Measurements from ENCODE around the gene ABLIM1. TPM values are rescaled to one million over a fixed set of nuclear protein-coding genes. Genes with fewer than 3 reads are reported as not detected.

ABLIM1 gene
- total and polyA plus RNA-seq, 2 of the 13 experiments (the other 11 are each of a cell fraction or from before 2014, with no cell fraction given) = 59.4 to 92.7 TPM

DNA sequence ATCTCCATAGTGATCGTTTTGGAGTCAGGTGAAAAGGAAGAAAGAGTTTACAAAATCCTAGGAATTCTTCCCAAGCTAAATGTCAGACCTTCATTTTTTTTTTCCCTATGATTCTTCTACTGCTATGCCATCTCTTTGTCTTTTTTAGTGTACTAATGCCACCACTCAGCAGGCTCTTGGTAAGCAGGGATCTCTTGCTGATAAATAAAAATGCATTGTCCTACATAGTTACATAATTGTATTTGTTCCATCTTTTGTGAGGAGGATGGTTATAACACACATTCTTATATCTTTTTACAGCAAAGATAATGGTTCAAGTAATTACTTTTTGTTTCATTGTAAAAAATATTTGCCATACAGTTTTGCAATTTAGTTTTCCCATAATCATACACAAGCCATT lies 217.0 kb downstream of the ABLIM1 start:
- H3K4me1 ChIP-seq (ENCODE audit: insufficient read depth, low read length) = no peaks in the 10 kb centered on the region
- ChIA-PET CTCF (ENCODE audit: low intra/inter-chr PET ratio, low total read pairs) (no interaction called here), POLR2A (no interaction called here)
- no peak overlapping the region for H3K4me3 ChIP-seq (replicated peaks in 1 of 3; ENCODE audit: insufficient read depth in 1 of 3, low read depth in 2 of 3, low read length in 3 of 3)
- no peaks in the 10 kb centered on the region for H3K9me3 ChIP-seq (ENCODE audit: low read length)
- in situ Hi-C loops (cut with HindIII; ENCODE audit: extremely low pct_ligation_motif_present, low pct_unique_long_range_greater_than_20kb) = no loop called here
- no peaks in the 10 kb centered on the region for H3K79me2 ChIP-seq (ENCODE audit: insufficient read depth, low read length)
- TF ChIP-seq TRIM24 (CRISPR knock-in tag; IDR thresholded peaks at IDR 0.05) (no peak), ZNF784 (CRISPR knock-in tag; IDR thresholded peaks at IDR 0.05; ENCODE audit: borderline replicate concordance) (no peak), KDM6A (CRISPR knock-in tag; IDR thresholded peaks at IDR 0.05; ENCODE audit: low read depth) (no peak), FOSL1 (CRISPR knock-in tag; IDR thresholded peaks at IDR 0.05; ENCODE audit: borderline replicate concordance) (no peak), ZSCAN21 (CRISPR knock-in tag; IDR thresholded peaks at IDR 0.05; ENCODE audit: borderline replicate concordance) (no peak), ZNF263 (CRISPR knock-in tag; IDR thresholded peaks at IDR 0.05) (no peak), TCF7 (IDR thresholded peaks at IDR 0.05; ENCODE audit: low read depth) (no peak), NCOA1 (CRISPR knock-in tag; IDR thresholded peaks at IDR 0.05) (no peak), ZFP36L1 (CRISPR knock-in tag; IDR thresholded peaks at IDR 0.05) (no peak), NFYB (CRISPR knock-in tag; IDR thresholded peaks at IDR 0.05) (no peak)
- TF ChIP-seq, protein P1, sequence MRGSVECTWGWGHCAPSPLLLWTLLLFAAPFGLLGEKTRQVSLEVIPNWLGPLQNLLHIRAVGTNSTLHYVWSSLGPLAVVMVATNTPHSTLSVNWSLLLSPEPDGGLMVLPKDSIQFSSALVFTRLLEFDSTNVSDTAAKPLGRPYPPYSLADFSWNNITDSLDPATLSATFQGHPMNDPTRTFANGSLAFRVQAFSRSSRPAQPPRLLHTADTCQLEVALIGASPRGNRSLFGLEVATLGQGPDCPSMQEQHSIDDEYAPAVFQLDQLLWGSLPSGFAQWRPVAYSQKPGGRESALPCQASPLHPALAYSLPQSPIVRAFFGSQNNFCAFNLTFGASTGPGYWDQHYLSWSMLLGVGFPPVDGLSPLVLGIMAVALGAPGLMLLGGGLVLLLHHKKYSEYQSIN (CRISPR knock-in tag; IDR thresholded peaks at IDR 0.05; ENCODE audit: borderline replicate concordance) = no peak
- TF ChIP-seq, protein P2, sequence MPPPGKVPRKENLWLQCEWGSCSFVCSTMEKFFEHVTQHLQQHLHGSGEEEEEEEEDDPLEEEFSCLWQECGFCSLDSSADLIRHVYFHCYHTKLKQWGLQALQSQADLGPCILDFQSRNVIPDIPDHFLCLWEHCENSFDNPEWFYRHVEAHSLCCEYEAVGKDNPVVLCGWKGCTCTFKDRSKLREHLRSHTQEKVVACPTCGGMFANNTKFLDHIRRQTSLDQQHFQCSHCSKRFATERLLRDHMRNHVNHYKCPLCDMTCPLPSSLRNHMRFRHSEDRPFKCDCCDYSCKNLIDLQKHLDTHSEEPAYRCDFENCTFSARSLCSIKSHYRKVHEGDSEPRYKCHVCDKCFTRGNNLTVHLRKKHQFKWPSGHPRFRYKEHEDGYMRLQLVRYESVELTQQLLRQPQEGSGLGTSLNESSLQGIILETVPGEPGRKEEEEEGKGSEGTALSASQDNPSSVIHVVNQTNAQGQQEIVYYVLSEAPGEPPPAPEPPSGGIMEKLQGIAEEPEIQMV (CRISPR knock-in tag; IDR thresholded peaks at IDR 0.05; ENCODE audit: low read depth) = no peak
- H3K27me3 ChIP-seq (ENCODE audit: control insufficient read depth in 1 of 2, insufficient read depth in 2 of 2, low read length in 2 of 2) = no peaks in the 10 kb centered on the region
- H3K9ac ChIP-seq (ENCODE audit: insufficient read depth, low read depth, low read length) = no peak overlapping the region
- no peak overlapping the region for H3K27ac ChIP-seq (ENCODE audit: extremely low read length, insufficient read depth, low read length)
- no peak overlapping the region for H2AFZ ChIP-seq (ENCODE audit: low read length)
- intact Hi-C loops (cut with micrococcal nuclease; ENCODE audit: unreplicated experiment) = no loop called here
- H3K36me3 ChIP-seq (replicated peaks in 1 of 2; ENCODE audit: control insufficient read depth in 1 of 2, insufficient read depth in 2 of 2, low read length in 2 of 2) = peaks cover 43 to 80% of the 10 kb centered on the region in 2 experiments
- no peak overlapping the region for H3K4me2 ChIP-seq (ENCODE audit: low read depth, low read length)
- FAIRE-seq (no peak), ATAC-seq (no peak), DNase-seq (ENCODE audit: low spot score) (no peak)
- no peaks in the 10 kb centered on the region for H4K20me1 ChIP-seq (ENCODE audit: insufficient read depth, low read length)
- BruUV-seq (replicated peaks) = no TSS peak
- WGBS (ENCODE audit: low lambda C conversion rate) = 97% methylated on average over 1 of the region's 1 CpG

All from HepG2 (cell line).